ENCODE data around the gene SELENOS.

GRCh38 chr15:101310508-101310907 lies 33.2 kb upstream of the SELENOS start:
- TF ChIP-seq CTCF (IDR thresholded peaks at IDR 0.05): no peak
- TF ChIP-seq POLR2A (IDR thresholded peaks at IDR 0.05): no peak

Measured in thyroid gland (tissue), 4 donors.